Cortex of kidney (tissue), 1 donor: ENCODE results near the gene CCDC85A.

Source experiments
- DNase-seq: peaks from one replicate; lab custom pipeline; 2025; lab: John Stamatoyannopoulos, UW

Gene CCDC85A

DNA sequence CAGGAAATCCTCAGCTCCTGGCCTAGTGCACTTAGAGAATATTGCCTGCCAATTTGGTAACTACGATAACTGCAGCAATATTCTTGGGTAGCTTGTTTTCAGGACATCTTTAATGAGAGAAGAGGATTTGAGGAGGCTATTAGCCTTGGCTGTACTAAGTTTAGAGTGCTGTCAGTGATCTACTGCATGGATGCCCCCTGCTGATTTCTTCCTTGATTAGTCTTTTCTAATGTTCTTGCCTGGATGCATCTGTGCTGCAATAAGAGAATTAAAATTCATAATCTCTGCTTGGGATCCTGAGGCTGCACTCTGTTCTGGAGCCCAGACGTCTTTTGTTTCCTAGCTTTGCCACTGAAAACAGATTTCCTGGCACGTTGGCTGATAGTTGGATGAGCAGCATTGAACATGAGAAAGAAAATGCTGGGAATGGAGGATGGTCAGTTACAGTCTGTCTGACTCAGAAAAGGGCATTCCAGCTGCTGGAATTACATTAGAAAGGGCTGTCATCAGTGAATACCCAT is 115.4 kb downstream of the CCDC85A start:
- DNase-seq = no peak

DNA sequence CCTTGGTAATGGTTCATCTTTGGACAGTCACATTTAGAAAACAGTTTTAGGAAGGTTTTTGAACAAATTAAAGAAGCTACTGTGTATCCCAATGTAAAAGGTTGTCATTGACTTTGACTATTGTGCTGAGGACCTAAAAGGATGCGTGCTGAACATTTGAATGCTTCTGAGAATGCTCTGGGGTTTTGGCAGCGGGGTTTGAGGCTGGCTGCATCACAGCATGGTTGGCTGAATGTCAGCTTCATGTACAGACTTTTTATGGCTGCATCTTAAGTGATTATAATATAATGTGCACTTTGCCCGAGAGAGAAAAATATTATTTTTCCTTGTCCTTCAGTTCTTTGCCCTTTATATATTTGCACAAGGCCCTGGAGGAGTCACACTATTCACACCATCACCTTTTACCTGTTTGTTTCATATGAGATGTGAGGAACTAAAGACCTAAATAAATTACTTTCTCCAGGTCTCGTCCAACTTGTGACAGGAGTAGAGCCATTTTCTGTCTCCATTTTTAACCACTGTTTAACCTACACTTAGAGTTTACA is 125.9 kb downstream of the CCDC85A start:
- DNase-seq = no peak

DNA sequence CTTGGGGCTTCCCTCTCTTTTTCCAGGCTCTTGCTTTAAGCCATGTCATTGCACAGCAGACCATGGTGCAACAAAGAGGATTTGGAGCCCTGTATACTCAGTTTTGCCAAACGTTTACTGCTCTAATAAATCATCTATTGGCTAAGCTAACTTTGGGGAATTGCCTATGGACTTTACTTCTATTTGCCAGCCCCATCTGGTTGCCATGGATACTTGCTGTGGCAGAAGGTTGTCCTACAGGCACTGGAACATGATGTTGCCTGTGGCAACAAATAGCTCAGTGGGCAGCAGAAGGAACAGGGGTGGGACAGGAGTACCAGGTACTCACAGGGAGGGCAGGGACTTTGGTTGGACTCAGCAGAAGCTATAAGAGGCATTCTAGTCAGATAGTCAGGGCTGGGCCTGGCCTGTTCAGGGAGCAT is 129.7 kb downstream of the CCDC85A start:
- DNase-seq = no peak

DNA sequence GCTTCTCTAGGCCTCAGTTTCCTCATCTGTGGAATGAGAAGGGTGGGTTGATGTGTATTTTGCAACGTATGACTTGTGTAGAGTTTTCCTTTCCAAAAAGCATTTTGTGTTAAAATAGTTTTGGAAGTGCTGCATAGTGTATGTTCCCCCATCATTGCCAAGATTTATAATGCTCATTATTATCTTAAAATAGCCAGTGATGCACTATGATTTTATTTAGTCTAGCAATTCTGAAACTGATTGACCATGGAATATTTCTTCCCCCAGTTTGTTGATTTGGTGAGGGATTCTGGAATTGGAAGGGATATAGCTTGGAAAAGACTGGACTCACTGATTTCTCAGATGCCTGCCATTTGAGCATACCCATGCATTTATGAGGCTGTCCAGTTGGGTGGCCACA is 130.6 kb downstream of the CCDC85A start:
- DNase-seq = no peak

DNA sequence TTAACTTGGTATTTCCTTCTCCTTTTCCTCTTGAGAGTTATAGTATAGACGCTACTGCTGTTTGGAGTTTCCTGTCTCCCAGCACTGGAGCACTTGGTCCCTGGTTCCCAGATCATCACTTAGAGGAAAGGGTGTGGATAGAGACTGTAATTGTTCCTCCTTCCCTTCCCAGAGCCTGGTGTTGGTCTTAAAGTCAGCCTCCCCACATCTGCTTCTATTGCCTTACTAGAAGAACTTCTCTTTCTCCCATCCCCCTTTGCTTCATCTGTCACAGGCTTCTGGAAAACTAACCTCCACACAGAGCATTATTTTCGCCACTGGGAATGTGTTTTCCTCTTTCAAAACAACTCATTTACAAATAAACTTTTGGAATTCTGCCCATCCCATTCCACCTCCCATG is 131.0 kb downstream of the CCDC85A start:
- DNase-seq = no peak

DNA sequence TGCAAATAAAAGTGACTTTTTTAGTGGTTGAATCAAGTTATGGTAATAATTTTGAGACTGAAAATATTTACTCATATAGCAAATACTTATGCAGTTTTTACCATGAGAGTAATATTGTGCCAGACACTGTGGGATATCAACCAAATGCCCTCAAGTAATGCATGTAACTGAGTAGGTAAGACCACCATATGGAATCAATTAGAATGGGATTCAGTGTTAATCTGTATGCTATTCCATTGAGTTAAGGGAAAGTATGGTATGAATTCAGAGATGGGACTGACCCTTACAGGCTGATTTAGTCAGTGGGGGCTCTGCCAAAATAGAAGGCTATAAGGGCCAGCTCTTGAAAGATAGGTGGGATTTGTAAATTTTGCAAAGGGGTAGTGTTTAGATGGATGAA is 131.6 kb downstream of the CCDC85A start:
- DNase-seq = no peak

DNA sequence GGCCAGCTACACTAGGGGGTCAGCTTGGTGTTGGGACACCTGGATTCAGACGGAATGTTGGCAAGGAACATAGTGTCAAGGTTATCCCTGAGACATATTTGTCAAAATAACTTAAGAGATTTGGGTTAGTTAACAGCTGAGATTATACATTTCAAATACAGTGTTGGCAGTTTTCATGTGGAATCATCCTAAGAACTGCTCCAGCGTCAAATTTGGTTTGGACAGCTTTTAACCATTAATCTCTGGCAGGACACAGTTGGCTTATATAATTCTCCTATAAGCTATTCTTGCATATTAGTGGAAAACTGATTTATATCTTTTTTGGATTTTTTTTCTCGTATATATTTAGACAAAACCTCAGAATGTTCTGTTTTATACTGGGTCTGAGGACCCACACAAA is 132.2 kb downstream of the CCDC85A start:
- no peak for DNase-seq

DNA sequence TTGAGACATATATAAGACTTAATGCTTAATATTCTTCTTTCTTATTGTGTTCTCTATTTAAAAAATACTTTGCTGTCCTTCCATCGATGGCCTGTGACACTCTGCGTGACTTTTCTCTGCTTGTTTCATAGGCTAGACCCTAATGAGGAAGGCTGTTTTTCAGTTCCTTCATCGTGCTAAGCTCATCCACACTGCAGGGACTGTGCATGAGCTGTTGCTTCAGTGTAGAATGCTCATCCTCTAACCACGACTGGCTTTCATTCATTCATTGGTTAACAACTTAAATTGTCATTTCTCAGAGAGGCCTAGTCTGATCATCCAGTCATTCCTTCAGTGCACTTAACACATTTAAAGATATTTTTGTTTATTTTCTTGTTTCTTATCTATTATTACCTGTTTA is 134.4 kb downstream of the CCDC85A start:
- no peak for DNase-seq

DNA sequence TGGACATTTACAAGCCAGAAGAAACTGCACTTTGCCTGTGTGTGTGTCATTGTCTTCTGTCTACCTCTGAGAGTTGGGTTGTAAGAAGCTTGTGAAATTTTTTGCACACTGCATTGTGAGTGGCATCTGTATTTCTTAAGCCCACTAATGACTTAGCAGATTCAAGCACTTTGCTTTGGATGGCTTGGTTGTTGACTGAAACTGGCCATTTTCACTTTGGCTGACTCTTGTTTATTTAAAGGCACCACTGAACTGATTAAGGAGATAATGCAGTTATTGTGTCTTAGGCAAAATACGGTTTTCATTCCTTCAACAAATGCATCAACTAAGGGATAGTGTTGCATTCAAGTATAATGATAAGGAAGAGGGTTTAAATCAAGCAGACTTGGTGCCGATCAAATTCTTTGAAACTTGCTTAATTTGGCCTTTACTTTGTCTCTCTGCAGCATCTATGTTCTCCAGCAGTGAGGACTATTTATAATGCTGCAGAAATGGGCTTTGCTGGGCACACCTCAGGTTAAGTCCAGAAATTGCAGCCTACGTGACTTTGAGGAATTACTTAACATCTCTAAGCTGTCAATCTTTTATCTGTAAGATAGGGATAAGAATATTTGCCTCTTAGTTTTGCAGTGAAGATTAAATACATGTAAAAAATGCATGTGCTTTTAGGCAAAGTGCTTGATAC is 142.0 kb downstream of the CCDC85A start:
- no peak for DNase-seq

DNA sequence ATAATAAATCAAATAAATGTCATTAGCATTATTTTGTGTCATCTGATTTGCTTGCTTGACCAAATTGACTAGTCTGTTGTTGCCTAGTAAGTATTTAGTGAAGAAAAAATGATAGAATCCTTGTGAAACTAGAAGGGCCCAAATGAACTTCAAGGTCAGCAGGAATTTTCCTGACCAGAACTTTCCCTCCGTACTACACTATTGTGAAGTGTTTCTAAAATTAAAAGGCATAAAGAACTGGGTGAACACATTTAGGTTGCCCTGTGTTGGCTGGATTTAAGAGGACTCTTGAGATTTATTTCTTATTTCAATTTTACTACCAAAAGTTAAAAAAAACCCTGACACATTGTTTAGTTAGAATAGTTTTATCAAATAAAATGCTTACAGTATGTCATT is 142.6 kb downstream of the CCDC85A start:
- DNase-seq = no peak

DNA sequence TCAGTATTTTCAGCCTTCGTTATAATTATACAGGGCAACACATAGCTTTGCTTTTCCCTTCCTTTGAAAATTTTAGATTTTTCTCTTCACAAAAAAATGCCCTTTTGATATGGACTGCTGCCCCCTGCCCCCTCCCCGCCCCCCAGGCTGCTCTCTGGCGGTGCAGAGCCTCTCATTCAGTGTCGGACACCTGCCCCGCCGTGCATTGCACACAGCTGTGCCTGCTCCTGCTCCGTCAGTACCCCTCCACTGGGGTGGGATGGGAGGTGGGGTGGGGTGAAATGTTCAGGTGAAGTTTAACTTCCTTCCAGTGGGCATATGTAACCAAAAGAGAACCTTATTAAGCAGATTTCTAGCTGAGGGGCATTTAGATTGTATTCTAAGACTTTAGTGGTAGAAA is 148.0 kb downstream of the CCDC85A start:
- DNase-seq = no peak

DNA sequence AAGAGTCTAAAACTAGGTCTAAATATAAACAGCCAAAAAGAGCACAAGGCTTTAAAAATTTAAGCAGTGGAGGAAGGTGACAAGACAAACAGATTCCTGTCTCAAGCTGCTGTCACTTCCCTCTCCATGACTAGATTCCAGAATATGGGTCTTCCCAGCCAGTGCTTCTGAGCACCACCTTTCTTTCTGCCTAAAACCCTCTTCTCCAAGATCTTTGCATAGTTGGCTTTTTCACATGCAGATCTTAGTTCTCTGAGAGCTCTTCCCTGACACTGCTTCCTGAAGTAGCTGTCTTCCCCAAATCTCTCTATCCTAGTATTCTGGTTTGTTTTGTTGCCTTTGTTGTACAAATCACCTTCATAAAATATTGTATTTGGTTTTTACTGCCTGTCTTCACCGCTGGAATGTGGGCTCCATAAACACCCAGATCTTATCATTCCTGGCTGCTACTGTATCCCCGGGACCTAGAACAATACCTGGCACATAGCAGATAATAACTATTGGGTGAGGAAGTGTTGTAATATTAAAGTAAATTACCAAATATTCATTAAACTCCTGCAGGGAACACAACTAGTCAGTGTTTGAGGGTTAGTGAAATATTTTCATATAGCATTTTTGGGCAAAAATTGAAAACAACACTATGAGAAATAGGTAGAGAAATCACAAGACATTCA is 150.2 kb downstream of the CCDC85A start:
- DNase-seq = no peak

DNA sequence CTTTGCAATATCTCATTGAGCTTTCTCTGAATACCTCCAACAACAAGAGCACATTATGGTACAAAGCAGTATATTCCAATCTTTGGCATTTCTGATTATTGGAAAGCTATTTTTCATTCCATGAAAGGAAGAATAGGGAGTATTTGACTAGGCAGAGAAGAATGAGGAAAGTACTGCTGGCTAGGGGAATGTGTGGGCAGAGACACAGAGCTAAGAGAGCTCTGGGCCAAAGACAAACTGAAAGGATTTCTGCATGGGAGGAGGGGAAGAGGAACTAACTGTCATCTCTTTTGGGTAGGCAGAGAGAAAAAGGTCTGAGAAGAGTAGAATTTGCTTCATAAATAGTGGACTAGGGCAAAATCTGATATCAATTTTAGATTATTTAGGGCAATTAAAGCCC is 150.8 kb downstream of the CCDC85A start:
- no peak for DNase-seq

DNA sequence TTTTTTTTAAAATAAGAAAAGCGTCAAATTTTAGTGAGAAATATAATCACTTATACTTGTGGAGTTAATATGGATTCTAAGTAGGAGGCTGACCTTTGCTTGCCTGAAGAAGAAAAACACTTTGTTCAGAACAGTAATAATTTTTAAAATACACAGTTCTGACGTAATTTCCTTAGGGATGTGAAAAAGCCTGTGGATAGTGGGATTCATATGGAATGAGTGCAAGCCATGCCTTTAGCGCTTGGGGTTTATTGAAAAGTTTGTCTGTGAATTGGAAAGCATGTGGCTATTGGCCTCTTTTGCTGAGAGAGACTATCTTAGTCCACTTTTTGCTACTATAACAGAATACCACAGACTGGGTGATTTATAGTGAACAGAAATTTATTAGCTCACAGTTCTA is 151.3 kb downstream of the CCDC85A start:
- DNase-seq = no peak

DNA sequence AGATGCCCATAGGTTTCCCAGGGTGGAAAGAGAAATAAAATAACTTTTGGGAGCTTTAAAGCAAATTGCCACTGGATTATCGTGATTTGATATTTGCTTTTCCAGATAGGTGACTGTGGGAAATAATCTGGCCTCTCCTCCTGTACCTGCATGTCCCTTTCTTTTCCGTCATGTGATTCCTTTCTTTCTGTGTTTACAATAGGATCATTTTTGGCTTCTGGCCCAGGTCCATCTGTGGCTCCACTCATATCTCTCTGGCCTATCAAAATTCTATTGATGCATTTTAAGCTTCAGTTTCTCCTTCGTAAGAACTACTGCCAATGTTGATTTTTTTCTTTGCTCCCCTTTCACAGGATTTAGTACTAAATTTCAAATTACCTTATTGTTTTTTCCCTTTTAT is 153.6 kb downstream of the CCDC85A start:
- no peak for DNase-seq

DNA sequence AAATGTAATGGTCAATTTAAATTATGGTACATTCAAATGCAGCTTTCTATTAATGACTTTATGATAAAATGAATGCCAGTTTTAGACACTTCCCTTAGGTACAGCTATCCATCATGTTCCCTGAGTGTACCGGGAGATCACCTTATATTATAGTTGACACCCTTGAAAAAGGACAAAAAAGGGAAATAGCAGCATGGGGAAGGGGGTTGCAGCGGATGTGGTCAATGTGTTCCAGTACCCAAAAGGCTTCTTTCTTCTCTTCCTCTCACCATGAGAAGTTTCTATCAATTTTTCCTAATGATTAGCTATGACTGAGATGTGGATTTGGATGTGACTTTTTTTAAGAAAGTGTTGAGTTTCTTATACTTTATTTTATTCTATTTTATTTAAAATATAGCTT is 154.4 kb downstream of the CCDC85A start:
- DNase-seq = no peak

DNA sequence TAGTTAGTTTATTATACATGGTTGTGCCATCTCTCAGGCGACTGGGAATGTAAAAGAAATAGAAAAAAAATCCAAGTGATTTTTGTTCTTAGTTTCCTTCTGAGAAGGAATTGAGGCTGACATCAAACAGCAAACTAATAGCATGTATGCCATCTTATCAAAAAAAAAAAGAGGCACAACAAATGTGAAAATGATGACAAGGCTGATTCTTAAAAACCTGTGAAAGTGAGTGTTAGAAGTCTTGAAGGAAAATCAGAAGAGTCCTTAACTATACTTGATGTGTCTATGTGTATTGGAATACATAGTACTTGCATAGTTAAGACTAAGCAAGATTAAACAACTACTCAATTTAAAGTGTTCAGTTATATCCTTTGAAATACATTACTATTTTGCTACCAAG is 161.0 kb downstream of the CCDC85A start:
- no peak for DNase-seq

DNA sequence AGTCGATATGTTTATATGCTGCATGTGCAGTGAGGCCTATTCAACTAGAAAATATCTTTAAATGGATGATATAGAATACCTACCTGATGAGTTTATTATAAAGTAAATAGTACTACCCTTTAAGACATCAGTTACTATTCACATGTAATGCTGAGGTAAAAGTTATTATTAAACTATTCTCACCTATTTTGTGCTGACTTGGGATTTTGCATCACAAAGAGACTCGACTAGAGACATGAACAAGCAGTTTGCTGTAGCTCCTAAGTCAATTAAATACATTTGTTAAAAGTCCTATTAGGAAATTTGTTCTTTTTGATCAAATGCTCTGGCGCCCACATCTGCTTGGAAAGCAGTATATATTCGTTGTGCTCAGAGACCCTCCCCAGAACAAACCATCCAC is 164.1 kb downstream of the CCDC85A start:
- no peak for DNase-seq

DNA sequence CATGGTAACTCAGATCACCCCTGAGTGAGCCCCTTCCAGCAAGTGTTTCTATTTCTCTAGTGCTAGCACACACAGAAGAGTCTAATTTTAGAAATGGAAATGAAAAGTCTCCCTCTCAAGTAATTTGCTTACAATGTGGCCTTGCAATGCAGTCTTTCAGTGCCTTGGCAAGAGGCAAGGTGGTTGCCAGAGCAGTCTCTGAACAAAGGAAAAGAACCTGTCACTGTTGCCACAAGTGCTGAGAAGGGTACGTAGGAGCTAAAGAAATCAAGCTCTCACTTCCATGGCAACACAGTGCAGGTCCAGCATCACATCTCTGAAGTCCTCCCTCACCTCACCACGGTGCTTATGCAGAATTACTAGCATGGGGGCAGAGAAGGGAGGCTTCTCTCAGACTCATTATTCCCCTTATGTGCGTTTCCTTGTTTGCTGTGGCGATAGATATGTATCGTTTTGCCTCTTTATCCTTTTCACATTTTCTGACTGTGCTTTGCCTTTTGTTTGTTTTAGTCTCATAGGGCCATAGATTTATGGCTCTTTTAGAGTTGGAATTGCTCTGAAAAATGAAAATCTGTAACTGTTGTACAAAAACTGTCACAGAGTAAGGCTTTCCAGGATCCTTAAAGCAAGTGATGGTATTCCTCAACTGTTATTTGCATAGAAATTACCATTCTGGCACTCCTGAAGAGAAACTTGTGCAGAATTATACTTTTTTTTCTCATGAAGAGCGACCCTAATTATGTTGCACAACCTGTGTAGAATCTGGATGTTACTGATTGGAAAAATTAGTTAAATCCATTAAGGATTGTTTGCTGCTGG is 164.8 kb downstream of the CCDC85A start:
- DNase-seq = no peak

DNA sequence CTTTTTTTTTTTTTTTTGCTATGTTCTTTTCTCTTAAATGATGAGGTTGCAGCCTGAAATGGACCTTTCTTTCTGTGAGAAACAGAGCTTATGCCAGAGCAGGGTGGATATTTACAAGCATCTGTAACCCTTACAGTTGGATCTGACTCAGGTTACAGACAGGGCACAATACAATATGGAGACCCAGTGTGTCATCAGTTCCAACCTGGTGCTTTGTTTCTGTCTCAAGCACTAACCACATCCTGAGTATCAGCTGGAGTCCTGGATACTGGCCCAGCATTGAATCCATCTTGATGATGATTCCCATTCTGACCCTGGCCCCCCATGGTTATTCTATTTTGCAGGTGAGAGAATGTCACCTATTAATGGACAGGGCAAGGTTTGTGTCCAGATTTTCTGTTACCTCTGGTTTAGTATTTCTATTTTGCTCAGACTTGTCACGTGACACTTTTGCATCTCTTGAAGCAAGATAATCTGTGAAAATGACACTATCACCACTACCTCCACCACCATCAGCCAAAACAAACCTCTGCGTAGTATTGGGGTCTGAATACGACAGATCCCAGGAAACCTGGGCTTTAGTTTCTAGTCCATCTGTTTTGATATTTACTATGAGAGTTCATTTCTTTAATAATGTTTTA is 174.0 kb downstream of the CCDC85A start:
- no peak for DNase-seq

DNA sequence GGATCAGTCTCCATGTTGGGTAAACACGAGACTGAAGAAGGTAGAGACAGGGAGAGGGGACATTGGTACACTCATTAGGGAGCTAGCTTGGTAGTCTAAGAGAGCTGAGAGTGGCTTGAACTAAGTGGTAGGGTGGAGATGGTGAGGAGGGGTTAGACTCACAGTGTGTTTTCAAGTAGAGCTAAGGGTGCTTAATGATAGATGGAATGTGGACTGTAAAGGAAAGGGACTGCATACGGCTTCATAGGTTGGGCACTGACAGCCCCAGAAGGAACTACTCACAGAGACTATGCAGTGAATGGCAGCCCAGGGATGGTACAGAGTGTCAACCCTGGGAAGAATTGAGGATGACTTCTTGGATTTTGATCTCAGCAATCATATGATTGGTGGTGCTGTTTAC is 178.1 kb downstream of the CCDC85A start:
- DNase-seq = no peak

DNA sequence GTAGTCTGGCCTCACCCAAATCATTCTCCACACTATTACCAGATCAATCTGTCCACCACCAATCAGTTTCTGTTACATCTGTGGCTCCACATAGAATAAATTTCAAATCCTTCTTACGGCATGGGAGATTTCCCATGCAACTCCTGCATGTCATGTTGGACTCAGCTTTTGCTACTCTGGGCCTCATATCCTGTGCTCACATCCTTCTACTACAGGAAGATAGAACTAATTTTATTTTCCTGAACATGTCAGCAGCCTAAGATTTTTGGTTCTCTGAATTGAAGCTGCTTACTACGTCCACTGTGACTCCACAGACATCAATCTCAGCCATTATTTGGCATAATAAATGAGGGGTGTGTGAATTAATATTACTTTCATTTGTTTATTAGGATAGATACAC is 181.1 kb downstream of the CCDC85A start:
- no peak for DNase-seq
